Kidney epithelial cell (primary cell): ENCODE data around the gene ANKHD1. TPM values are rescaled to one million over a fixed set of nuclear protein-coding genes. Genes with fewer than 3 reads are reported as not detected.

ENCODE experiments used
- DNase-seq: peaks from one replicate; pipeline ENCODE4 v3.0.0-alpha.2; 2010; ENCODE audit warnings: low read depth
- H3K27me3 ChIP-seq: 2 replicates; pipeline ENCODE4 v1.6.0; 2011; ENCODE audit warnings: low read length; ENCODE audit not compliant: control insufficient read depth, insufficient read depth
- H3K36me3 ChIP-seq: 2 replicates; pipeline ENCODE4 v1.5.1; 2011; ENCODE audit warnings: low read length; ENCODE audit not compliant: control insufficient read depth, insufficient read depth
- H3K4me3 ChIP-seq: 2 replicates; pipeline ENCODE4 v1.5.1; 2011; ENCODE audit warnings: low read depth, mild to moderate bottlenecking, control low read depth, low read length
- total RNA-seq: library from RNA; depleted of rRNA; stranded (reverse); fragments of >200 nt; gene quantifications from 2 replicates; pipeline ENCODE4 v1.2.3, GENCODE V29; 2015
- TF ChIP-seq, protein P1 (sequence below): IDR thresholded peaks from 2 replicates; pipeline ENCODE4 v1.5.1; 2011; ENCODE audit warnings: mild to moderate bottlenecking, moderate library complexity, low read length, control low read depth, inconsistent platforms; ENCODE audit not compliant: insufficient read depth, poor library complexity, severe bottlenecking

The ANKHD1 gene
- total RNA-seq, 1 donor from 2014 or later = 80.4 TPM

DNA sequence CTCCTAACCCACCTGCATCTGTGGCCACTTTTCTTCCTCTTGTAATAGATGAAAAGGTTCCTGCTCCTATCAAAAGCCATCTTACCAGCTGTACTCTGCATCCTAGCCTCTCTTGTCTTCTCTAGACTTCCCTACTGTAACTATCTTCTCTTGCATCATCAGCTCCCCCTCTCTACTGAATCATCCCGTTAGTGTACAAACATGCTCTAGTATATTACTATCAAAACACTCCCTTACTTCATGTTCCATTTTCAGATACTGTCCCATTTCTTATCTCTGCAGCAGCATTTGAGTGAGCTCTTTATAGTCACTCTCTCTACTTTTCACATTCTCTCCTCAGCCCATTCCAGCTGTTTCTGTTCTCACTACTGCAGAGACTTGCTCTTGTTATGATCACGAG lies 152.8 kb downstream of the ANKHD1 start:
- TF ChIP-seq, protein P1, sequence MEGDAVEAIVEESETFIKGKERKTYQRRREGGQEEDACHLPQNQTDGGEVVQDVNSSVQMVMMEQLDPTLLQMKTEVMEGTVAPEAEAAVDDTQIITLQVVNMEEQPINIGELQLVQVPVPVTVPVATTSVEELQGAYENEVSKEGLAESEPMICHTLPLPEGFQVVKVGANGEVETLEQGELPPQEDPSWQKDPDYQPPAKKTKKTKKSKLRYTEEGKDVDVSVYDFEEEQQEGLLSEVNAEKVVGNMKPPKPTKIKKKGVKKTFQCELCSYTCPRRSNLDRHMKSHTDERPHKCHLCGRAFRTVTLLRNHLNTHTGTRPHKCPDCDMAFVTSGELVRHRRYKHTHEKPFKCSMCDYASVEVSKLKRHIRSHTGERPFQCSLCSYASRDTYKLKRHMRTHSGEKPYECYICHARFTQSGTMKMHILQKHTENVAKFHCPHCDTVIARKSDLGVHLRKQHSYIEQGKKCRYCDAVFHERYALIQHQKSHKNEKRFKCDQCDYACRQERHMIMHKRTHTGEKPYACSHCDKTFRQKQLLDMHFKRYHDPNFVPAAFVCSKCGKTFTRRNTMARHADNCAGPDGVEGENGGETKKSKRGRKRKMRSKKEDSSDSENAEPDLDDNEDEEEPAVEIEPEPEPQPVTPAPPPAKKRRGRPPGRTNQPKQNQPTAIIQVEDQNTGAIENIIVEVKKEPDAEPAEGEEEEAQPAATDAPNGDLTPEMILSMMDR = no peak
- Histone ChIP-seq H3K36me3 (no peaks in the 10 kb centered on the region), H3K4me3 (no peak overlapping the region), H3K27me3 (no peaks in the 10 kb centered on the region)
- no peak for DNase-seq

DNA sequence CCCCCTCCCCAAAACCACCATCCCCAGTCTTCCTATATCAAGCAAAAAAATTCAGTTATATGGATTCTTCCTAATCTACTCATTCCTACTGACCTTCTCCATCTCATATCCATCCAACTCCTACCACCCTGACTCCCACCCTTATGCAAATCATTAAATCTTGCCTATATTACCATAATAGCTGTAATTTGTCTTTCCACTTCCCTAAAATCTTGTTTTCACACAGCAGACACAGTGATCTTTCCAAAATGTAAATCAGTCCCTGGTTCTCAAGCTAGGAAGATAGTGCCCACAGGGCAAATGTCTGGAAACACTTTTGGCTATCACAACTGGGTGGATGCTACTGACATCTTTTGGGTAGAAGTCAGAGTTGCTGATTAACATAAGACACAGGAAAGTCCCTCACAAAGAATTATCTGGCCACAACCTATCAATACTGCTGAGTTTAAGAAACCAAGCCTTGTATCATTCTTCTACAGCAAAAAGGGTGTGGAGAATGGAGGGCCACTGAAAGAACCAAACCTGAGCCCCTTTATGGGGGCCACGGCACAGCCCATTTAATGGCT lies 154.2 kb downstream of the ANKHD1 start:
- DNase-seq = no peak
- Histone ChIP-seq H3K36me3 (no peaks in the 10 kb centered on the region), H3K4me3 (peak overlapping the region; percentile 92), H3K27me3 (no peaks in the 10 kb centered on the region)
- TF ChIP-seq, protein P1 = no peak

DNA sequence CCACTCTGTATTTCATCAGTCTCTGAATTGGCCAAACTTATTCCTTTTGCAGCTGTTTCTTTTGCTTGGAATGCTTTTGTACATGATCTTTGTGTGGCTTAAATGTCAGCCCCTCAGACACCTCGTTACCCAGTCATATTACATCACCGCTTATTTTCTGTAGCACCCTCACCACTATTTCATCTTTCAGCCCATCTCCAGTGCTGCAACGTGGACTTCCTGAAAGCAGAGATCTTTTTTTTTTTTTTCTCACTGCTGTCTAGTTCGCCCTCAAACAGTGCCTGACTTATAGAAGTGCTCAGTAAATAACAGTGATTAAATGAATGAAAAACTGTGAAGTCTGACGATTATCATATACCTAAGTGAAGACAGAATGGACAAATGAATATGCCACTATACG lies 154.8 kb downstream of the ANKHD1 start:
- Histone ChIP-seq H3K27me3 (no peaks in the 10 kb centered on the region), H3K4me3 (peak overlapping the region; percentile 92), H3K36me3 (no peaks in the 10 kb centered on the region)
- DNase-seq = no peak
- TF ChIP-seq, protein P1 = no peak

DNA sequence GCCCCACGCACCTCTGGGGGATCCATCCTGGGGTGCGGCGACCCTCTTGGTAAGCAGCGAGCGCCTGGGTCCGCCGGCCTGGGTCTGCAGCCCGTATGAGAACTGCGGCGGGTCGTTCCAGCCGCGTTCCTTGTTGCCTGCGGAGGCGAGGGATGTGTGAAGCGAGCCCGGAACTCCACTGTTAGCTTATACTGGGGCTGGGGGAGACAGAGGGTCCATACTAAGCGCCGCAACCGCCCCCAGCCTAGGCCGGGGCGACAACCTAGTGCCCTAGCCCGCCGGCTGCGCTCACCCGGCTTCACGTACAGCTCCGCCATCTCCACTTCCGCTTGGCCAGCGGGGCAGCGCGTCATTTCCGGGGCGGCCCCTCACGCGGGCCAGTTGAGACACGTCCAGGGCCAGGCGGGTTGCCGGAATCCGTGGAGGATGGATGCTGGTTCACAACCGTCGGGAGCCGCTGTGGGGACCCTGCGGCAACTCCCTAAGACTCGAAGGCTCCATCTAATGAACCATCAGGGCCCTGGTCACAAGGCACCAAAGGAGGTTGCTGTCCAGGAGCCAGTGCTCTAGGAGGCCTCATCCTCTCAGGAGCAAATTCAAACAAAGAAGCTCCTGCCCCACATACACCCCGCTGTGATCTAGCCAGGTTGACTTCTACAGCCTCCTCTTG lies 155.6 kb downstream of the ANKHD1 start, which contains the start of gene SRA1:
Gene SRA1 (minus strand): TSS at position 338 of the 670 bp plus-strand sequence. CDS start 21 bp downstream, at position 317.
- peak; percentile 38 for DNase-seq
- Histone ChIP-seq H3K4me3 (peak within 1 kb of the TSS; percentile 92), H3K27me3 (no peaks in the 10 kb centered on the region), H3K36me3 (no peaks in the 10 kb centered on the region)
- TF ChIP-seq, protein P1 = no peak

DNA sequence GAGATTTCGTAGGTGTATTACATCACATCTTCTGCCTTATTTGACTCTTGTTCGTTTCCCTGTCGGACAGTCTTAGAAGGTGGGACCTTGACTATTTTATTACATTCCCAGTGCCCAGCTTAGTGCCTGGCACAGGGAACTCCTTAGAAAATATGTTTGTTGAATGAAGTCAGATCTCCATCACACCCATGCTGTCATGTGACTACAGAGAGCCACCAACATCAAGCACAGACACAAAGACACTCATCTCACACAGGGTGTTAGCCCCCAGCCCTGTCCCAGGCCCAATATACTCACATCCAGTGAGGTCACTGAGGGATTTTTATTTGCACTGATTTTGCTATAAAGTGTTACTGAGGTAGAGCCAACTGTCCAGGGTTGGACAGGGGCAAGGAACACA lies 156.3 kb downstream of the ANKHD1 start:
- TF ChIP-seq, protein P1 = no peak
- no peak overlapping the region for H3K4me3 ChIP-seq

More for the DNA sequence above, 156.3 kb downstream of the ANKHD1 start:
- no peak for DNase-seq
- Histone ChIP-seq H3K27me3 (no peaks in the 10 kb centered on the region), H3K36me3 (no peaks in the 10 kb centered on the region)
